ENCODE measurements around the gene LILRB5. TPM values are rescaled to one million over a fixed set of nuclear protein-coding genes. Genes with fewer than 3 reads are reported as not detected.
A peak's percentile ranks its signal among the peaks of the same experiment; 100 is the strongest.

Gene LILRB5
- 1 to 10 TPM in 3 of 4 donors, under 1 TPM in 1; 0.70 to 5.9 (median 3.3) TPM for total RNA-seq

GRCh38 chr19:54257116-54257480 lies at the start of gene LILRB5:
TSS of gene LILRB5 (minus strand) at chr19:54257273. CDS start at chr19:54257193, 80 bp downstream.
- DNase-seq (no peak), ATAC-seq (no peak)
- no peaks in the 10 kb centered on the region for H3K36me3 ChIP-seq
- no peak within 1 kb of the TSS for H3K27ac ChIP-seq
- no peak for TF ChIP-seq POLR2A (IDR thresholded peaks at IDR 0.05)
- TF ChIP-seq, protein P1, sequence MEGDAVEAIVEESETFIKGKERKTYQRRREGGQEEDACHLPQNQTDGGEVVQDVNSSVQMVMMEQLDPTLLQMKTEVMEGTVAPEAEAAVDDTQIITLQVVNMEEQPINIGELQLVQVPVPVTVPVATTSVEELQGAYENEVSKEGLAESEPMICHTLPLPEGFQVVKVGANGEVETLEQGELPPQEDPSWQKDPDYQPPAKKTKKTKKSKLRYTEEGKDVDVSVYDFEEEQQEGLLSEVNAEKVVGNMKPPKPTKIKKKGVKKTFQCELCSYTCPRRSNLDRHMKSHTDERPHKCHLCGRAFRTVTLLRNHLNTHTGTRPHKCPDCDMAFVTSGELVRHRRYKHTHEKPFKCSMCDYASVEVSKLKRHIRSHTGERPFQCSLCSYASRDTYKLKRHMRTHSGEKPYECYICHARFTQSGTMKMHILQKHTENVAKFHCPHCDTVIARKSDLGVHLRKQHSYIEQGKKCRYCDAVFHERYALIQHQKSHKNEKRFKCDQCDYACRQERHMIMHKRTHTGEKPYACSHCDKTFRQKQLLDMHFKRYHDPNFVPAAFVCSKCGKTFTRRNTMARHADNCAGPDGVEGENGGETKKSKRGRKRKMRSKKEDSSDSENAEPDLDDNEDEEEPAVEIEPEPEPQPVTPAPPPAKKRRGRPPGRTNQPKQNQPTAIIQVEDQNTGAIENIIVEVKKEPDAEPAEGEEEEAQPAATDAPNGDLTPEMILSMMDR (IDR thresholded peaks at IDR 0.05 in 4 of 5, conservative IDR thresholded peaks at IDR 0.05 in 1 of 5), result no peak
- intact Hi-C loops (cut with DNase I; ENCODE audit: low total_unique reads) (no loop called here), in situ Hi-C loops (cut with MboI; ENCODE audit: low sequenced_read_pairs in 4 of 4) (no loop called here)
- peaks cover 0 to 12% (median 5%) of the 10 kb centered on the region in 3 donors for H3K27me3 ChIP-seq
- no peaks in the 10 kb centered on the region for H3K4me1 ChIP-seq
- no peaks in the 10 kb centered on the region for H3K9me3 ChIP-seq
- H3K4me3 ChIP-seq, result peak within 1 kb of the TSS in 1 of 4 donors; percentile 17

- Histone ChIP-seq H3K4me3 (no peak overlapping the region), H3K27me3 (no peaks in the 10 kb centered on the region), H3K27ac (no peak overlapping the region), H3K4me1 (no peaks in the 10 kb centered on the region), H3K9me3 (no peaks in the 10 kb centered on the region), H3K36me3 (no peaks in the 10 kb centered on the region)
- DNase-seq, result no peak
- TF ChIP-seq POLR2A (IDR thresholded peaks at IDR 0.05), result no peak
- TF ChIP-seq, protein P1 (IDR thresholded peaks at IDR 0.05 in 4 of 5, conservative IDR thresholded peaks at IDR 0.05 in 1 of 5), result no peak
- in situ Hi-C loops (cut with MboI; ENCODE audit: low sequenced_read_pairs in 4 of 4), result loop anchor here in 1 of 4 donors (25.0 kb wide), 1 partner anchor 332 kb away; the partner anchor contains the start of gene LILRB1
- intact Hi-C loops (cut with DNase I; ENCODE audit: low total_unique reads), result no loop called here
- no peak for ATAC-seq
Observed at GRCh38 chr19:54305141-54305540, 48.1 kb upstream of the LILRB5 start.

DNA sequence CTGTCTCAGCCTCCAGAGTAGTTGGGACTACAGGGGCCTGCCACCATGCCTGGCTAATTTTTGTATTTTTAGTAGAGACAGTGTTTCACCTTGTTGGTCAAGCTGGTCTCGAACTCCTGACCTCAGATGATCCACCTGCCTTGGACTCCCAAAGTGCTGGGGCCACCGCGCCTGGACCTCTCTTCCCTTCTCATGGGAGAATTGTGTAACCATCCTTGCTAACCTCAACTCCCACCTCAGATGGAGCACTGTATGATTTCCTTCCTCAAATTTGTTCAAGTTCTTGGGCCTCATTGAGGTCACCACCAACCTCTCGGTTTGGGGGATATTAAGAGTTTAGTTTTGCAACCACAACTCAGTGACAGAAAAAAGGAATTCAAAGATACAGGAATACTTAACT lies 45.2 kb upstream of the LILRB5 start:
- Histone ChIP-seq H3K27me3 (no peaks in the 10 kb centered on the region), H3K36me3 (no peaks in the 10 kb centered on the region), H3K9me3 (no peaks in the 10 kb centered on the region), H3K4me3 (no peak overlapping the region), H3K4me1 (no peaks in the 10 kb centered on the region), H3K27ac (no peak overlapping the region)
- in situ Hi-C loops (cut with MboI; ENCODE audit: low sequenced_read_pairs in 4 of 4) (loop anchor here in 1 of 4 donors (25.0 kb wide), 1 partner anchor 335 kb away; the partner anchor contains the start of gene LILRB1), intact Hi-C loops (cut with DNase I; ENCODE audit: low total_unique reads) (no loop called here)
- TF ChIP-seq POLR2A (IDR thresholded peaks at IDR 0.05), result no peak
- TF ChIP-seq, protein P1 (IDR thresholded peaks at IDR 0.05 in 4 of 5, conservative IDR thresholded peaks at IDR 0.05 in 1 of 5), result no peak
- DNase-seq (no peak), ATAC-seq (no peak)

- Histone ChIP-seq H3K4me3 (no peak overlapping the region), H3K27ac (no peak overlapping the region), H3K9me3 (no peaks in the 10 kb centered on the region), H3K36me3 (no peaks in the 10 kb centered on the region), H3K4me1 (no peaks in the 10 kb centered on the region), H3K27me3 (peaks cover 0 to 2% (median 0%) of the 10 kb centered on the region in 3 donors)
- DNase-seq (no peak), ATAC-seq (no peak)
- TF ChIP-seq POLR2A (IDR thresholded peaks at IDR 0.05), result no peak
- TF ChIP-seq, protein P1 (IDR thresholded peaks at IDR 0.05 in 4 of 5, conservative IDR thresholded peaks at IDR 0.05 in 1 of 5), result no peak
- intact Hi-C loops (cut with DNase I; ENCODE audit: low total_unique reads) (no loop called here), in situ Hi-C loops (cut with MboI; ENCODE audit: low sequenced_read_pairs in 4 of 4) (no loop called here)
Observed at GRCh38 chr19:54299515-54299914, 42.4 kb upstream of the LILRB5 start.

- Histone ChIP-seq H3K9me3 (no peaks in the 10 kb centered on the region), H3K4me1 (no peaks in the 10 kb centered on the region), H3K36me3 (no peaks in the 10 kb centered on the region), H3K4me3 (no peak overlapping the region), H3K27me3 (peaks cover 0 to 6% (median 0%) of the 10 kb centered on the region in 3 donors), H3K27ac (no peak overlapping the region)
- TF ChIP-seq POLR2A (IDR thresholded peaks at IDR 0.05), result no peak
- TF ChIP-seq, protein P1 (IDR thresholded peaks at IDR 0.05 in 4 of 5, conservative IDR thresholded peaks at IDR 0.05 in 1 of 5), result no peak
- ATAC-seq, result no peak
- intact Hi-C loops (cut with DNase I; ENCODE audit: low total_unique reads) (no loop called here), in situ Hi-C loops (cut with MboI; ENCODE audit: low sequenced_read_pairs in 4 of 4) (no loop called here)
- no peak for DNase-seq
Observed at GRCh38 chr19:54299126-54299498, 42.0 kb upstream of the LILRB5 start.
